Gastroesophageal sphincter (tissue), 3 donors: ENCODE results near the gene PRR5L.

ENCODE experiments used
- CTCF ChIP-seq, 4 experiments: fragments of 200-600 bp in 2 of 4; fragments of 450-650 bp in 2 of 4; sonication (generic) in 1 of 4; IDR thresholded peaks; one replicate each; pipeline ENCODE4 v1.5.1; 2017 to 2019; ENCODE audit warnings: antibody characterized with exemption in 4 of 4, mild to moderate bottlenecking in 2 of 4, moderate library complexity in 2 of 4
- POLR2A ChIP-seq, 2 donors: fragments of 450-650 bp; IDR thresholded peaks; one replicate each; pipeline ENCODE4 v1.6.1; 2017; ENCODE audit warnings: antibody characterized with exemption in 2 of 2, mild to moderate bottlenecking in 2 of 2, moderate library complexity in 1 of 2

GRCh38 chr11:36356201-36356600 is 60.1 kb downstream of the PRR5L start:
- TF ChIP-seq CTCF (IDR thresholded peaks at IDR 0.05) (no peak), POLR2A (IDR thresholded peaks at IDR 0.05) (no peak)
